Dermis microvascular lymphatic vessel endothelial cell (primary cell): ENCODE measurements around the gene KIDINS220. TPM values are rescaled to one million over a fixed set of nuclear protein-coding genes. Genes with fewer than 3 reads are reported as not detected.

Experiments
- DNase-seq, 2 donors: peaks; one replicate each; pipeline versions ENCODE4 v3.0.0 to v3.0.0-alpha.2; 2010; ENCODE audit warnings: low read depth in 2 of 2
- total RNA-seq: library from RNA; depleted of rRNA; stranded (reverse); fragments of >200 nt; gene quantifications from 2 replicates; pipeline ENCODE4 v1.2.1, GENCODE V29; 2014

Gene KIDINS220
- total RNA-seq, 1 donor from 2014 or later = 39.7 TPM

DNA sequence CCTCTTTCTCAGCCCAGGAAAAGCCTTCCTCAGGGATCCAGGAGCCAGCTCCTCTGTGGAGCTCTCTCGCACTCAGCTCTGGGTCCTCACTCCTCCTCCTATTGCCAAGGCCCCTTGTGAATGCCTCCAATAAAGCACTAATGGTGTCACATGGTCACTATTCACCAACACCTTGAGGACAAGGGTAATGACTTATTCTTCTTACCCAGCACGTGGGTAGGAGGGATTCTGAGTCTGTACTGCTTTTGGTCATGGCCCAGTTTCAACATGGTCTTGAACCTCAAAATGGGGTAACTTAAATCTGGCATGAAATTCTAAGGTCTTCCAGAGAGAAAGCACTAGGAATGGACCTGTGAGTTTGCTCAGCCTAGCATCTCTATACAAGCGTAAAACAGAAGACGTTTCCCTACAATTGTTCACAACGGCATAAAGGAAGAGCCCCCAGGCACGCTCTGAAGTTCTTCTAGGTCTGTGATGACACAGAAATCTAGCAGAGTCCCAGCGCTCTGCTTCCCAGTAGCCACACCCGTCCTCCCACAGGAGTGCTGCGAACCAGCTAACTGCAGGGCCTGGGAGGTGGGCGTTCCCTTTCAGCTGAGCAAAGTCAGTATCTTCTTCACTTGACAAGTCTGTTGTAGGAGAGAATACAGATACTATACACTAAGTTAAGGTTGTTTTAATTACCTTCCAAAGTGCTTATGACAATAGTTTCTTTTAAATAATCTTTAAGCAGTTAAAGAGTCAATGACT, 14.6 kb upstream of the KIDINS220 start:
- no peak for DNase-seq

GRCh38 chr2:8850845-8851487, 13.6 kb upstream of the KIDINS220 start:
- no peak for DNase-seq

GRCh38 chr2:8849327-8849726, 11.9 kb upstream of the KIDINS220 start:
- no peak for DNase-seq

GRCh38 chr2:8848328-8849100, 11.1 kb upstream of the KIDINS220 start:
- no peak for DNase-seq

DNA sequence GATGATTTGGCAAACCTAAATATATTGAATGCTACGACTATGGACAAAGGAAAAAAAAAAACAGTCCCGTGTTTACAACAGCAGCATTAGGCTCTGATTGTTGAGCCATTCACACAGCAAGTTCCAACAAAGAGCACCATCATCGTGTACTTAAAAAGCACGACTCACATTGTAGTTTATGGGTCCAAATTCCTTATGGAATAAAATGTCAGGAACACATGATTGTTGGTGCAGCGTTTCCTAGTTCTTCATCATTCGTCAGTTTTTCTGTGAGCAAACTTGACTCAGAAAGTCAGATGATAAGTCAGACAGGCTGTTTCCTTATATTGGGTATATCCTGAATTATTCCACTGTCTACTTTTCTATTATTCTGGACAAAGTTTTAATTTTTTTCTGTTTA, 10.0 kb upstream of the KIDINS220 start:
- no peak for DNase-seq

DNA sequence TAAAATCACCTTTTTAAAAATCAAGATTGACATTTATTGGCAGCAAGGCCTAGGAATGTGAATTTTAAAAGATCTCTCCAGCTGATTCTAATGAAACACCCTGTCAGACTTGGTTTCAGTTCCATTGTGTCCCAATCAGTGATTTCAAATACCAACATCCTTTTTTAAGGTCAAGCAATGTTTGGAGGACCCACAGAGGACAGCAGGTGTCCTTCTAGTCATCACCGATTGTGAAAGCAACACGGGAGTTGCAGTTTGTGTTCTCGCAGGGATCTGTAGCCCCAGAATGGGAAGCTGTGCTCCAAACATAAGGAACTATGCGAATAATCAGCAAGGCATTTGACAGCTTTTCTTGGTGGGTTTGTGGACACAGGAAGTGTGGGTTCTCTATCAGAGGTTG, 4.5 kb upstream of the KIDINS220 start:
- no peak for DNase-seq

DNA sequence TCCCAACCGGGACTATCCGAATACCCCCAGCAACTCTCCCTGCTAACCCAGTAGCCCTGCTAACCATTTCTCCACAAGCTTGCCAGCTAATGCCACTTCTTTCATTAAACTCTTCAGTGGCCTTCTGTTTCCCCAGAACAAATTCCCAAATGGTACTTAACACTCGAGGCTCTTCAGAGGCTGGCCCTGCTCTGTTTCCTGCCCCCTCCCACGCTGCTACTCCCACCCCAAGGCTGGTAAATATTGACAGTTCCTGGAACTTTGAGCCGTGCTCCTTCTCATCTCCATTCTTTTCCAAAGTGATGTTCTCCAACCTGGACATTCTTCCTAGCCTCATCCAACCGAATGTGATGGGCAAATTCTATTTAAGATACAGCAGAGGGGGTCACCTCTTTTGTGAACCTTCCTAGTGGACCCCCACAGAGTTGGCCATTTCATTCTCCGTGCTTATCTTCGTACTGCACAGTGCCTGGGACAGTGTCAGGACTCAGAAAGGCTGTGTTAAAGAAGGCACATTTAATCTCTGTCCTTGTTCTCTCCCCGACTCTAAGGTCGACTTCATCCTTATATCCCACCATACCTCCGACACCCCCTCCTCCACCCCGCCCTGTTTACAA, 3.2 kb upstream of the KIDINS220 start:
- DNase-seq = no peak

GRCh38 chr2:8839189-8839965, 2.0 kb upstream of the KIDINS220 start:
- DNase-seq = no peak

GRCh38 chr2:8837795-8838140, 355 bp upstream of the KIDINS220 start:
- no peak for DNase-seq

GRCh38 chr2:8835279-8835678, 2.1 kb downstream of the KIDINS220 start:
- DNase-seq = no peak

DNA sequence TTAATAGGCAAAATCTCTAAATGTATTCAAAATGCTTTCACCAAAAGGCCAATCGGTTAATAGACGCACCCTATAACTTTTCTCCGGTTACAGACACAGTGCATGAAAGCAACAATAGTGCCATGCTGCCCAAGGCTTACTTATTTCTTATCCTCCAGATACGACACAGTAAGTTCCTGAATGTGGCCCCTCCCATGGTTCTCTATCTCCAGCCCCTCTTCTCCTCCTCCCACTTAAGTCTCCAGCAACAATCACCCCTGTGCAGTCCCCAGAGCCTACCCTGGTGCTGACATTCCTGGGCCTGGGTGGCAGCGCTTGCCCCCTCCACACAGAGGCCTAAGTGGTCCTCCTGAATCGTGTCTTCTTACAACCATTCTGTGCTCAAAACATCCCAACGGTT, 3.6 kb downstream of the KIDINS220 start:
- no peak for DNase-seq

- DNase-seq = no peak
Observed at GRCh38 chr2:8831516-8831915, 5.9 kb downstream of the KIDINS220 start.

GRCh38 chr2:8827729-8828128, 9.7 kb downstream of the KIDINS220 start:
- DNase-seq = no peak

DNA sequence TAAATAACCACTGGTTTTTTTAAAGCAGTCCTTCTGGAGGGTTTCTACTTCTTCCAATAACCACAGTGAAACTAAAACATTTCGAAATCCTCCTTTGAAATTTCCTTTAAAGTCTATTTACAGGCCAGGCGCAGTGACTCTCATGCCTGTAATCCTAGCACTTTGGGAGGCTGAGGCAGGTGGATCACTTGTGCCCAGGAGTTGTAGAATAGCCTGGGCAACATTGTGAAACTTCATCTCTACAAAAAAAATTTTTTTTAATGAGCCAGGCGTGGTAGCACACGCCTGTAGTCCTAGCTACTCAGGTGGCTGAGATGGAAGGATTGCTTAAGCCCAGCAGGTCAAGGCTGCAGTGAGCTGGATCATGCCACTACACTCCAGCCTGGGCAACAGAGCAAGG, 15.2 kb downstream of the KIDINS220 start:
- DNase-seq = no peak

DNA sequence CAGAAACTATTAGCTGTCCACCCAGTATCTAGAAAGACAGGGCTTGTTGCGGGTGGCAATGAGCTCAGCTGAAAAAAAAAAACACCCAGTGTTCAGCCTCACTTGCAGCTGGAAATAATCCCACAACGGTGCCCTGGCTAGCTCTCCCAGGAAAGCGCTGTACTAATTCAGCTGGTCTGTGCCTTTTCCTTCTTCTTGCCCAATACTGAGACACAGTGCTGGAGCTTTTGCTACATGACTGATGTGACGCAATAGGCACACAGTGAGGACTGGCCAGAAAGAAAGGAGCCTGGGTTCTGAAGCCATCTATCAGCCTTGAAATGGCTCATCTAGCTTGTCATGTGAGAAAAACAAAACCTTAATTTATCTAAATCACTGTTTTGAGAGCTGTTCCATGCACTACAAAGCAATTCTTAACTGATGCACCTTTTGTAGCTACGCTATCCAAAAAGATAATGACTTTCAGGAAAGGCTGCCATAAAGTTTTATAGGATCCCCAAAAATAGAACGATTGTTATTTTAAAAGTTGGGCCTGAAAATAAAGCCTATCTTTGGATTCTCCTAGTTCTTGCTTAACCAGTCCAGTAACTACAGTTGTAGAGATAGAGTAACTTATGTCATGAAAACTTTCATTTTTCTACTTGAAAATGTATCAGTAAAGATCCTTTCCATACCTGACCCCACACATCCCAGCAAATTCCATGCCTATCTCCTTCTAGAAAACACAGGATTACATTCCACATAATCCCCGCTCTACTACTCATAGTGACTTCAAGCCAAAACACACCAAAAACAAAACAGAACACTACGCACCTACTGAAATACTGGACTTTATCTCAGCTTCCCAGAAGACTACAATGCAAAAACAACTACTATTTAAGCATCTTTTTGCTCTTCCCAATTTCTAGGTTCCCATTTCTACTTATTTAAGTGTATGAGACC, 15.9 kb downstream of the KIDINS220 start:
- DNase-seq = no peak

DNA sequence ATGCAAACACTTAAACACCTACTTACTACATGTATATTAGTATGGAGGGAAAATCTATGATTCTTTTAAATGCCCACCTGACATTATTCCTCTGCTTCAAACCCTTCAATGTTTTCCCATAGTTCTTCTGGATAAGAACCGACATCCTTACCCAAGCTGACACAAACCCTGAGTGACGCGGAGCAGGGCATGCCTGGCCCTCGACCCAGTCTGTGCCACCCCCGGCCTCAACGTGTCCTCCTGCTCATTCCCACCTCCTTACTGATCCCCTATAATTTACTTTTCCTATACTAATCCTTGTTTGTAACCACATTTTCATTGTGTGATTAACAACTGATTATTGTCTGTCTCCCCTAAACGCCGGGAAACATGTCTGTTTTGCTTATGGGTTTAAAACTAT, 17.5 kb downstream of the KIDINS220 start:
- no peak for DNase-seq

DNA sequence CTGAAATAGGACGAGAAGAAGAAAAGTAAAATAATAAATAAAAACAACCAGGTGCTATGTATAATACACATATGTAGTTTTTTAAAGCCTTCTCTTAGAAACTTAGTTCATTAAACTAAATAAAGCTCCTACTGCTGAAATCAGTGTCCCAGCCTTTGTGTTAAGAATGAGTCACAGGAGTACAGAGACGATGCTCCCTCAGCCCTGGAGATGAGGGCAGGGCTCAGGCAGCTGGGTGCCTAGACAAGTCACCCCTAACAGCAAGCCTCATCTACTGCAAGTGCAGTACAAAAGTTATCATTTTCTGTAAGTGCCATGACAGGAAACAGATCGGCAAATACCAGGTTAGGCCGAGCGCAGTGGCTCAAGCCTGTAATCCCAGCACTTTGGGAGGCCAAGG, 18.2 kb downstream of the KIDINS220 start:
- no peak for DNase-seq

DNA sequence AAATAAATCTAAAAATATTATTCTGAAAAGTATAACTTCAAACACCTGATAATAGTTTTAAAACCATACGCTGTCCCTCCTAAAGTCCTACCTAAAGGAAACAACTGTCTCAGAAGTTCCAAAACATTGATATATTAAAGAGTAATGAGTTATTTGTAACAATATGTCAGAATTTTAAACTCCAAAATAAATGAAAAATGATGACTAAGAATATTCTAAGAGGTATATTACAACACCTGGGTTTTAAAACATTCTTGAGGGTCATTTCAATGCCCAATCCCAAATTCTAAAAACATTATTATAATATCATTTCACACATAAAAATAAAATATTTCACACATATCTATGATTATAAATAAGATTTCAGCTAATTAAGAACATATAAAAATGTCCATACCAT, 20.2 kb downstream of the KIDINS220 start:
- DNase-seq = no peak

DNA sequence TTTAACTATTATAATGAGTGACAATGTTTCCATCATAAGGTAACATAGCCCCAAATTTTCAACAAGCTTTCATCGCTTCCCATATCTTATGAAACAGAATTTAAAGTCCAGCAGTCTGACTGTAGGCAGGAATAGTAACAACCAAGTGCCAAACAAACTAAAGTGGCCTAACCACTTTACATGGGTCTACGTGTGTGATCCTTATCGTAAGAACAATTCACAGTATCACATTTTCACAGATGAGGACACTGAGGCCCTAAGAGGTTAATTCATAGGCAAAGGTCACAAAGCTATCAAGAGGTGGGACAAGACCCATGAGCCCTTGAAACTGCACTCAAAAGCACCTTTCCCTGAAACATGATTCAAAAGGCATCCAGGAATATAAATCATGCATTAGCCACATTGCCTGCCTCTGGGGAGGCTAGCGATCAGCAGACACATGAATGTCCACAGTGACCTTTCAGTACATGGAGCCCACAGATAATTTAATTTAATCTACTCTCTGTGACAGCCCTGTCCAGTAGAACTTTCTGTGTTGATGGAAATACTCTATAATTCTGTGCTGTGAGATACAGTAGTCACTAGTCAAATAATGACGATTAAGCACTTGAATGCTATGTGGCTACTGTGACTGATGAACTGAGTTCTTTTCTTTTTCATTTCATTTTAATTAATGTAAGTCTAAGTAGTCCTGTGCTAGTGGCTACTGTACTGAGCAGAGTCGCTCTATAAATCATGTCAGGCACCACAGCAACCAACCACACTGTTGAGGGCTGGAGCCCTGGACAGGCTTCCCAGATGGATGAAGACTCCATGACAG, 30.3 kb downstream of the KIDINS220 start:
- no peak for DNase-seq
